Left ventricle myocardium inferior (tissue), 1 donor: ENCODE results near the gene LYPD6. TPM values are rescaled to one million over a fixed set of nuclear protein-coding genes. Genes with fewer than 3 reads are reported as not detected.

Experiments
- DNase-seq: peaks from one replicate; pipeline ENCODE4 v3.0.0-alpha.2; 2020
- H3K27ac ChIP-seq: fragments of 200-600 bp; replicated peaks from 2 replicates; pipeline ENCODE4 v1.8.0; 2021
- H3K27me3 ChIP-seq: fragments of 200-600 bp; 2 replicates; pipeline ENCODE4 v1.8.0; 2021; ENCODE audit warnings: low read depth
- H3K36me3 ChIP-seq: fragments of 200-600 bp; 2 replicates; pipeline ENCODE4 v1.8.0; 2021
- H3K4me1 ChIP-seq: fragments of 200-600 bp; 2 replicates; pipeline ENCODE4 v1.8.0; 2021
- H3K4me3 ChIP-seq: fragments of 200-600 bp; 2 replicates; pipeline ENCODE4 v1.8.0; 2021; ENCODE audit warnings: mild to moderate bottlenecking, moderate library complexity
- H3K9me3 ChIP-seq: fragments of 200-600 bp; replicated peaks from 2 replicates; pipeline ENCODE4 v1.8.0; 2021
- CTCF ChIP-seq: fragments of 200-600 bp; IDR thresholded peaks from 2 replicates; pipeline ENCODE4 v1.8.0; 2021; ENCODE audit warnings: antibody characterized with exemption, mild to moderate bottlenecking, borderline replicate concordance
- intact Hi-C: fragments of 100-400 bp; cut with micrococcal nuclease; formaldehyde crosslinking; loops from one replicate; pipeline ENCODE4 v1.11.0; 2022
- total RNA-seq: library from RNA; stranded (reverse); fragmentation: NEBNext Ultra II Directional; extraction: Animal tissue kit (Norgen Biotek cat#: 25700); gene quantifications from one replicate; pipeline ENCODE4 v1.2.1, GENCODE V29; 2021
- donor health status: DM: no; HTN: yes; CAD: no; lungs with severe emphysema.

Gene LYPD6
- total RNA-seq, 1 donor from 2014 or later = 0.08 TPM

GRCh38 chr2:149472413-149472812 lies 142.0 kb downstream of the LYPD6 start:
- no peak overlapping the region for H3K4me3 ChIP-seq
- TF ChIP-seq CTCF = no peak
- no peaks in the 10 kb centered on the region for H3K36me3 ChIP-seq
- no peaks in the 10 kb centered on the region for H3K9me3 ChIP-seq
- no peaks in the 10 kb centered on the region for H3K4me1 ChIP-seq
- H3K27ac ChIP-seq = no peak overlapping the region
- no peaks in the 10 kb centered on the region for H3K27me3 ChIP-seq
- DNase-seq = no peak
- intact Hi-C loops = no loop called here

GRCh38 chr2:149473068-149473467 lies 142.7 kb downstream of the LYPD6 start:
- no peak for DNase-seq
- no peak overlapping the region for H3K27ac ChIP-seq
- intact Hi-C loops = no loop called here
- no peaks in the 10 kb centered on the region for H3K9me3 ChIP-seq
- no peak overlapping the region for H3K4me3 ChIP-seq
- H3K36me3 ChIP-seq = no peaks in the 10 kb centered on the region
- TF ChIP-seq CTCF = no peak
- H3K4me1 ChIP-seq = no peaks in the 10 kb centered on the region
- H3K27me3 ChIP-seq = no peaks in the 10 kb centered on the region

- no peaks in the 10 kb centered on the region for H3K4me1 ChIP-seq
- no peak for TF ChIP-seq CTCF
- intact Hi-C loops = no loop called here
- H3K4me3 ChIP-seq = no peak overlapping the region
- no peak for DNase-seq
- H3K36me3 ChIP-seq = no peaks in the 10 kb centered on the region
- H3K27ac ChIP-seq = no peak overlapping the region
- H3K9me3 ChIP-seq = no peaks in the 10 kb centered on the region
- H3K27me3 ChIP-seq = no peaks in the 10 kb centered on the region
These were observed 143.1 kb downstream of the LYPD6 start for GRCh38 chr2:149473521-149473920.

GRCh38 chr2:149483004-149483605 lies 152.7 kb downstream of the LYPD6 start:
- no peaks in the 10 kb centered on the region for H3K36me3 ChIP-seq
- TF ChIP-seq CTCF = no peak
- H3K9me3 ChIP-seq = no peaks in the 10 kb centered on the region
- H3K4me3 ChIP-seq = no peak overlapping the region
- no peaks in the 10 kb centered on the region for H3K4me1 ChIP-seq
- DNase-seq = no peak
- intact Hi-C loops = no loop called here
- no peak overlapping the region for H3K27ac ChIP-seq
- peaks cover 25% of the 10 kb centered on the region for H3K27me3 ChIP-seq

- DNase-seq = no peak
- Histone ChIP-seq H3K4me3 (no peak overlapping the region), H3K27me3 (peaks cover 28% of the 10 kb centered on the region), H3K27ac (no peak overlapping the region), H3K4me1 (no peaks in the 10 kb centered on the region), H3K9me3 (no peaks in the 10 kb centered on the region), H3K36me3 (no peaks in the 10 kb centered on the region)
- intact Hi-C loops = no loop called here
- no peak for TF ChIP-seq CTCF
These were observed 156.3 kb downstream of the LYPD6 start for GRCh38 chr2:149486664-149487063.

GRCh38 chr2:149487189-149487588 lies 156.8 kb downstream of the LYPD6 start:
- no peak for DNase-seq
- Histone ChIP-seq H3K4me1 (no peaks in the 10 kb centered on the region), H3K9me3 (no peaks in the 10 kb centered on the region), H3K36me3 (no peaks in the 10 kb centered on the region), H3K27ac (no peak overlapping the region), H3K4me3 (no peak overlapping the region), H3K27me3 (peaks cover 28% of the 10 kb centered on the region)
- no peak for TF ChIP-seq CTCF
- intact Hi-C loops = no loop called here
